ENCODE data around the gene TMEM108. TPM values are rescaled to one million over a fixed set of nuclear protein-coding genes. Genes with fewer than 3 reads are reported as not detected.
"Not testable (repeated sequence)": the region's sequence is repeated elsewhere in the genome, so short reads cannot be mapped to it uniquely, and the experiment has no call there.

TMEM108 gene
- total RNA-seq = 1 to 10 TPM; 1.3 to 3.6 TPM
- polyA plus RNA-seq = under 1 TPM in 1 of 2 donors, not detected in 1; 0.33 TPM
- long read RNA-seq, donor 1, partial matches to known transcripts = 0 of 1 reads
- long read RNA-seq, donor 1, other reads (novel, unspliced or antisense) = 1 of 1 reads
- long read RNA-seq, donor 2, partial matches to known transcripts = 0 of 2 reads
- long read RNA-seq, donor 2, other reads (novel, unspliced or antisense) = 1 of 2 reads

- intact Hi-C loops (cut with DNase I) = loop anchor here (5.0 kb wide), 2 partner anchors 306 to 344 kb away; no protein-coding TSS in a partner anchor
- Histone ChIP-seq H3K27me3 (ENCODE audit: control insufficient read depth in 1 of 2, insufficient read depth in 2 of 2, low read length in 1 of 2) (no peaks in the 10 kb centered on the region), H3K36me3 (ENCODE audit: control insufficient read depth in 1 of 2, insufficient read depth in 2 of 2, low read length in 1 of 2) (no peaks in the 10 kb centered on the region), H3K4me3 (ENCODE audit: low read length in 2 of 2) (peak within 1 kb of the TSS; percentile 50 to 73), H3K4me1 (ENCODE audit: control insufficient read depth in 1 of 2, insufficient read depth in 2 of 2, low read length in 2 of 2) (no peaks in the 10 kb centered on the region), H3K27ac (ENCODE audit: low read depth in 1 of 2, low read length in 2 of 2) (no peak within 1 kb of the TSS), H3K9me3 (ENCODE audit: control insufficient read depth, low read length) (no peaks in the 10 kb centered on the region)
- WGBS, 2 donors = 1% methylated on average over 44 to 57 of the region's 57 CpGs
- ATAC-seq (ENCODE audit: low FRiP score) (peak; percentile 83), DNase-seq (peak; percentile 74 to 92)
Measured at GRCh38 chr3:133038089-133038730, at the start of gene TMEM108. Gene TMEM108, plus strand, starts transcription at chr3:133038391.

- no peaks in the 10 kb centered on the region for H3K9me3 ChIP-seq (ENCODE audit: control insufficient read depth, low read length)
- no peaks in the 10 kb centered on the region for H3K4me1 ChIP-seq (ENCODE audit: control insufficient read depth in 1 of 2, insufficient read depth in 2 of 2, low read length in 2 of 2)
- DNase-seq = no peak
- H3K27me3 ChIP-seq (ENCODE audit: control insufficient read depth in 1 of 2, insufficient read depth in 2 of 2, low read length in 1 of 2) = no peaks in the 10 kb centered on the region
- H3K4me3 ChIP-seq (ENCODE audit: low read length in 2 of 2) = no peak overlapping the region
- intact Hi-C loops (cut with DNase I) = no loop called here
- no peaks in the 10 kb centered on the region for H3K36me3 ChIP-seq (ENCODE audit: control insufficient read depth in 1 of 2, insufficient read depth in 2 of 2, low read length in 1 of 2)
- ATAC-seq (ENCODE audit: low FRiP score) = no peak
- 38 to 43% methylated on average over 1 of the region's 1 CpG for WGBS, 2 donors
- no peak overlapping the region for H3K27ac ChIP-seq (ENCODE audit: low read depth in 1 of 2, low read length in 2 of 2)
Measured at GRCh38 chr3:132995971-132996370, 42.2 kb upstream of the TMEM108 start.

GRCh38 chr3:132997404-132998185 is 40.6 kb upstream of the TMEM108 start:
- intact Hi-C loops (cut with DNase I) = no loop called here
- DNase-seq (no peak), ATAC-seq (ENCODE audit: low FRiP score) (no peak)
- Histone ChIP-seq H3K36me3 (ENCODE audit: control insufficient read depth in 1 of 2, insufficient read depth in 2 of 2, low read length in 1 of 2) (no peaks in the 10 kb centered on the region), H3K9me3 (ENCODE audit: control insufficient read depth, low read length) (no peaks in the 10 kb centered on the region), H3K27me3 (ENCODE audit: control insufficient read depth in 1 of 2, insufficient read depth in 2 of 2, low read length in 1 of 2) (no peaks in the 10 kb centered on the region), H3K4me3 (ENCODE audit: low read length in 2 of 2) (no peak overlapping the region), H3K4me1 (ENCODE audit: control insufficient read depth in 1 of 2, insufficient read depth in 2 of 2, low read length in 2 of 2) (no peaks in the 10 kb centered on the region), H3K27ac (ENCODE audit: low read depth in 1 of 2, low read length in 2 of 2) (no peak overlapping the region)
- 88% methylated on average over 2 of the region's 2 CpGs for WGBS, 2 donors

GRCh38 chr3:133005032-133005431 is 33.2 kb upstream of the TMEM108 start:
- H3K27me3 ChIP-seq (ENCODE audit: control insufficient read depth in 1 of 2, insufficient read depth in 2 of 2, low read length in 1 of 2); DNase-seq; intact Hi-C loops (cut with DNase I); H3K27ac ChIP-seq (ENCODE audit: low read depth in 1 of 2, low read length in 2 of 2); H3K36me3 ChIP-seq (ENCODE audit: control insufficient read depth in 1 of 2, insufficient read depth in 2 of 2, low read length in 1 of 2); H3K4me3 ChIP-seq (ENCODE audit: low read length in 2 of 2); H3K4me1 ChIP-seq (ENCODE audit: control insufficient read depth in 1 of 2, insufficient read depth in 2 of 2, low read length in 2 of 2); ATAC-seq (ENCODE audit: low FRiP score); H3K9me3 ChIP-seq (ENCODE audit: control insufficient read depth, low read length): not testable (repeated sequence)
- WGBS, 2 donors = 87 to 91% methylated on average over 8 to 9 of the region's 9 CpGs

GRCh38 chr3:133007601-133008000 is 30.6 kb upstream of the TMEM108 start:
- Histone ChIP-seq H3K27ac (ENCODE audit: low read depth in 1 of 2, low read length in 2 of 2) (no peak overlapping the region), H3K9me3 (ENCODE audit: control insufficient read depth, low read length) (peaks cover 8% of the 10 kb centered on the region), H3K4me1 (ENCODE audit: control insufficient read depth in 1 of 2, insufficient read depth in 2 of 2, low read length in 2 of 2) (no peaks in the 10 kb centered on the region), H3K36me3 (ENCODE audit: control insufficient read depth in 1 of 2, insufficient read depth in 2 of 2, low read length in 1 of 2) (no peaks in the 10 kb centered on the region), H3K4me3 (ENCODE audit: low read length in 2 of 2) (no peak overlapping the region), H3K27me3 (ENCODE audit: control insufficient read depth in 1 of 2, insufficient read depth in 2 of 2, low read length in 1 of 2) (no peaks in the 10 kb centered on the region)
- intact Hi-C loops (cut with DNase I) = no loop called here
- DNase-seq (no peak), ATAC-seq (ENCODE audit: low FRiP score) (no peak)
- 76 to 89% methylated on average over 2 of the region's 2 CpGs for WGBS, 2 donors

GRCh38 chr3:133014325-133014724 is 23.9 kb upstream of the TMEM108 start:
- whole genome bisulfite sequencing, 2 donors = 96 to 97% methylated on average over 3 of the region's 3 CpGs
- DNase-seq (no peak), ATAC-seq (ENCODE audit: low FRiP score) (no peak)
- Histone ChIP-seq H3K4me3 (ENCODE audit: low read length in 2 of 2) (no peak overlapping the region), H3K36me3 (ENCODE audit: control insufficient read depth in 1 of 2, insufficient read depth in 2 of 2, low read length in 1 of 2) (no peaks in the 10 kb centered on the region), H3K4me1 (ENCODE audit: control insufficient read depth in 1 of 2, insufficient read depth in 2 of 2, low read length in 2 of 2) (no peaks in the 10 kb centered on the region), H3K9me3 (ENCODE audit: control insufficient read depth, low read length) (peaks cover 7% of the 10 kb centered on the region), H3K27ac (ENCODE audit: low read depth in 1 of 2, low read length in 2 of 2) (no peak overlapping the region), H3K27me3 (ENCODE audit: control insufficient read depth in 1 of 2, insufficient read depth in 2 of 2, low read length in 1 of 2) (no peaks in the 10 kb centered on the region)
- intact Hi-C loops (cut with DNase I) = no loop called here

- H3K9me3 ChIP-seq (ENCODE audit: control insufficient read depth, low read length); DNase-seq; ATAC-seq (ENCODE audit: low FRiP score); H3K4me3 ChIP-seq (ENCODE audit: low read length in 2 of 2); H3K4me1 ChIP-seq (ENCODE audit: control insufficient read depth in 1 of 2, insufficient read depth in 2 of 2, low read length in 2 of 2); H3K27ac ChIP-seq (ENCODE audit: low read depth in 1 of 2, low read length in 2 of 2); H3K27me3 ChIP-seq (ENCODE audit: control insufficient read depth in 1 of 2, insufficient read depth in 2 of 2, low read length in 1 of 2); H3K36me3 ChIP-seq (ENCODE audit: control insufficient read depth in 1 of 2, insufficient read depth in 2 of 2, low read length in 1 of 2); intact Hi-C loops (cut with DNase I): not testable (repeated sequence)
- 47 to 54% methylated on average over 5 of the region's 5 CpGs for WGBS, 2 donors
Measured at GRCh38 chr3:133015573-133015972, 22.6 kb upstream of the TMEM108 start.

GRCh38 chr3:133016838-133017309 is 21.3 kb upstream of the TMEM108 start:
- H3K9me3 ChIP-seq (ENCODE audit: control insufficient read depth, low read length) = no peaks in the 10 kb centered on the region
- no peaks in the 10 kb centered on the region for H3K36me3 ChIP-seq (ENCODE audit: control insufficient read depth in 1 of 2, insufficient read depth in 2 of 2, low read length in 1 of 2)
- no peak overlapping the region for H3K4me3 ChIP-seq (ENCODE audit: low read length in 2 of 2)
- H3K27ac ChIP-seq (ENCODE audit: low read depth in 1 of 2, low read length in 2 of 2) = no peak overlapping the region
- intact Hi-C loops (cut with DNase I) = no loop called here
- no peaks in the 10 kb centered on the region for H3K27me3 ChIP-seq (ENCODE audit: control insufficient read depth in 1 of 2, insufficient read depth in 2 of 2, low read length in 1 of 2)
- DNase-seq (no peak), ATAC-seq (ENCODE audit: low FRiP score) (no peak)
- 18 to 20% methylated on average over 1 of the region's 1 CpG for WGBS, 2 donors
- no peaks in the 10 kb centered on the region for H3K4me1 ChIP-seq (ENCODE audit: control insufficient read depth in 1 of 2, insufficient read depth in 2 of 2, low read length in 2 of 2)

Data from aorta (tissue), 5 donors.